Ecto neural progenitor cell (in vitro differentiated cells): ENCODE measurements around the gene ZBTB16.

Experiments
- DNase-seq: peaks from one replicate; pipeline ENCODE4 v3.0.0-alpha.2; 2018; ENCODE audit warnings: low spot score

ZBTB16 gene

DNA sequence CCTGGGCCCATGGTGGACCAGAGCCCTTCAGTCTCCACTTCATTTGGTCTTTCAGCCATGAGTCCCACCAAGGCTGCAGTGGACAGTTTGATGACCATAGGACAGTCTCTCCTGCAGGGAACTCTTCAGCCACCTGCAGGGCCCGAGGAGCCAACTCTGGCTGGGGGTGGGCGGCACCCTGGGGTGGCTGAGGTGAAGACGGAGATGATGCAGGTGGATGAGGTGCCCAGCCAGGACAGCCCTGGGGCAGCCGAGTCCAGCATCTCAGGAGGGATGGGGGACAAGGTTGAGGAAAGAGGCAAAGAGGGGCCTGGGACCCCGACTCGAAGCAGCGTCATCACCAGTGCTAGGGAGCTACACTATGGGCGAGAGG is 4.3 kb downstream of the ZBTB16 start:
- no peak for DNase-seq

DNA sequence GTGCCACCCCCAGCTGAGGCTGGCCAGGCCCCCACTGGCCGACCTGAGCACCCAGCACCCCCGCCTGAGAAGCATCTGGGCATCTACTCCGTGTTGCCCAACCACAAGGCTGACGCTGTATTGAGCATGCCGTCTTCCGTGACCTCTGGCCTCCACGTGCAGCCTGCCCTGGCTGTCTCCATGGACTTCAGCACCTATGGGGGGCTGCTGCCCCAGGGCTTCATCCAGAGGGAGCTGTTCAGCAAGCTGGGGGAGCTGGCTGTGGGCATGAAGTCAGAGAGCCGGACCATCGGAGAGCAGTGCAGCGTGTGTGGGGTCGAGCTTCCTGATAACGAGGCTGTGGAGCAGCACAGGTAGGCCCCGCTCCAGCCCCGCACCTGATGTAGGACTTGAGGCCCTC is 4.7 kb downstream of the ZBTB16 start:
- DNase-seq: no peak

GRCh38 chr11:114065094-114065493 is 5.6 kb downstream of the ZBTB16 start:
- no peak for DNase-seq

DNA sequence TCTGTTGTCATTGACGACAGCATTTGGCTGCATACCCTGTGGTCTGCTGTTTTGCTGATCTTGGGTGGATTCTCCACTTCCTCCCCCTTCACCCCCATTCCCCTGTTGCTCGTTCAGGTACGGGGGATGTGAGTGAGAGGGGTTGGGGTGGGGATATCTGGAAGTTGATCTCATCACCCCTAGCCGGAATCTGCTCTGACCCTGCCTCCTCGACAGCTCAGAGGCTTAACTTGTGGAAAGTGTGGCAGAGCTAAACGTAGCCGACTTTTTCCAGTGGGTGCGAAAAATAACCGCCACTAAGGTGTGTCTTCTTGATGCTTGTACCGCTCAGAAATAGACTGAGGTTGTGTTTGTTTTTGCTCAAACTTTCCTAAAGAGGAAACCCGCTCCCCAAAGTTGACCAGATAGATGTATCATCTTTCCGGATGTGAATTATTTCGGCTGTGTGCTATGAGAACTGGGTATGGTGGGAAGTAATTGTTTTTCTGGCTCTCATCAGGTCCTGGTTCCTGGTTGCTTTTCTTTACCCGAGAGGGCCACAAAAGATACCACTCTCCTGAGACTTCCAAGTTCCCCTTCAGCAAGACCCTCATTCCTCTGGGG is 6.6 kb downstream of the ZBTB16 start:
- no peak for DNase-seq

DNA sequence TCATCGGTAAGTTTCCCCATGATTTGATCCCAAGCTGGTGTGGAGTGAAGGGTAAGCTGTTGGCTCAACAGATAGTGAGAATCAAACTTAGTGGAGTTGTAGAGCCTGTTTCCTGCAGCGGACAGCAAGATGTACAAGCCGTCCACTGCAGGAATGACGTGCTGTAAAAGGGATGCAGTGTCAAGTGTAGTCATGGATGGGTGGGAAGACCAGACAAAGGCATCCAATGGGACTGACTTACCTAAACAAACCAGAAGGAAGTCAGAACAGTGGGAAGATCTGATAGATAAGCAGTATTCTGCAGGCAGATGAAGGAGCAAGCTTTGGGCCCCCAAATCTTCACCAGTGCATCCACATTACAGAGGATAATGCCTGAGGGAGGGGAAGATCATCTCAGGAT is 8.8 kb downstream of the ZBTB16 start:
- DNase-seq: no peak

GRCh38 chr11:114070464-114071139 is 11.1 kb downstream of the ZBTB16 start:
- no peak for DNase-seq

DNA sequence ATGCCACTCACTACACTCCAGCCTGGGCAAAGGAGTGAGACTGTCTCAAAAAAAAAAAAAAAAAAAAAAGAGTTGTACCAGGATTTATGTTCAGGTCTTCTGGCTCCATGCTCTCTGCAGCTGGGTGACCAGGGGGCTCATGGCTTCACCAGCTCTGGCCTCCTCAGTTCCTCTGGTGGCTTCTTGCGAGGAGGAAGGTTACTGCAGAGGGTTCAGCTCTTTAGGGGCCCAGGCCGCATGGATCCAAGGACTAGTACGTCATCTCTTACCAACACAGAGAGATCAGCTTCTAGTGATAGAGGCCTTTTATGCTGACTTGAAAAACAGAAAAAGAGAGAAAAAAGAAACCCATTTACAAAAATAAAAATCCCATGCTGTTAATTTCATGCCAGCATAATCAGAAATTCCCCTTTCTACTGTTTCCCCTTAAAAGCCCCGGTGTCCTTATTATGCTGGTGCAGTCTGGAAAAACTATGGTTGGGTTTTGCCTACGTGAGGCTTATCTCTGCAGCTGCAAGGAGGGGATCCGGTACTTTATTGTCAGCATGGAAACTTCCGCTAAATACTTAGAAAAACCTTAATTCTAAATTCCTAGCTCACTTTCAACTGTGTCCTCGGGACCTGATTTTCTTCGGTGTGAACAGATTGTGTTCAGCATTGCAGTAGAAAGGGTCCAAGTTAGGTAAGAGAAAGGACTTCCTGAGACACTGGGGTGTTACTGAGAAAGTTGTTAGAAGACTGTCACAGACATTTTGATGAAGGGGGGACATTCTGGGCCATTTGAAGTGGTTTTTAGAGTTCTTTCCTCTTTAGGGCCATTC is 13.7 kb downstream of the ZBTB16 start:
- no peak for DNase-seq

DNA sequence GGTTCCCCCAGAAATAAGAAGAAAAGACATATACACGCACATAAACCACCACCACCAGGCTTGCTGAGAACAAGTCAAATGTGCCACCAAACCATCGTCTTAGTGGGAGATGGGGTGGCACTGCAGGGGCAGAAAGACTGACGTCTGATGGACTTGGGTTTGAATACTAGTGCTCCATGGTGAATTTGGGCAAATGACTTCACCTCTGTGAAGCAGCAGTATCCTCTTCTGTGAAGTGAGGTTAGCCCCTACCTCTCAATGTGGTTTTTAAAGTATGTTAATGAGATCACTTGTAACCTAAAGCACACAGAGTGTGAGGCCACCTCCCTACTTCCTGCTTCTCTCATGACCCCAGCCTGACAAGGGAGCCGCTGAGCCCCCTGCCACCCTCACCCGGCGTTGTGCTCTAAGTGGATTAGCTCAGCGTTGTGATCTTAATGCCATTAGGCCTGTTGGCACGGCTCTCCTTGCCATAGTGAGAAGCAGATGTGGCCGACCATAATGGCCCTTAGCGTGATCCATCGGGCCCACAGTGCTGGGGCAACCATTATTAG is 14.4 kb downstream of the ZBTB16 start:
- DNase-seq: no peak

DNA sequence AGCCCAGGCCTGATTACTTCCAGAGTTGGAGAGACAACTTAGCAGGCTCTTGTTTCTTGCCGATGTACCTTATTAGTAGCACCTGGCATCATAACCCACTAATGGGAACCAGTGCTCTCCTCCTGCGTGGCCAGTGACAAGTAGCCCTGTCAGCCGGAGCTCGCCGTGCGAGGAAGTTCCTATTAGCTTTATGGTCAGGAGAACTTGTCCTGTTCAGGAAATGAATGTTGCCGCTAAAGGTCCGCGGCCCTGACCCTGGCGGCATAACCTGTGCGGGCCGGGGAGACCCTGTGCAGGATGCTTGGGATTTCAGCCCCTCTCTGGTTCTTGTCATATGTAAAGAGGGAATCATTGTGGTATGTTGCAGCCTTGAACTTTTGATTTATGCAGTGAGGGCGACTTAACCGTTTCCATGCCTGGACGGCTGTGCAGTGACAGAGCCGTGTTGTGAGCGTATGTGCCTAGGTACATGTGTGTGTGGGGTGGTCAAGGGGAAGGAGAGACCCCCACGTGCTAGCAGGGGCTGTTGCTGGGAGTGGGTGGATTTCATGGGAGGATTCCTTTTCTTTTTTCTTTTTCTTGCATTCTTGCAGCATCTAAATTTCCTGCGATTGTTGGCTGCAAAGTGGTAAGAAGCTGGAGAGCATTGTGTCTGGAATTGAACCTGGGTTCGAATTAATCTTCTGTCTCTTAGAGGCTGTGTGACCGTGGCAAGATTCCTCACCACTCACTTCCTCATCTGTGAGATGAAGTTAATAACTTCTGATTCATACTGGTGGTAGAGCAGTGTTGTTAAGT is 15.2 kb downstream of the ZBTB16 start:
- DNase-seq: no peak

DNA sequence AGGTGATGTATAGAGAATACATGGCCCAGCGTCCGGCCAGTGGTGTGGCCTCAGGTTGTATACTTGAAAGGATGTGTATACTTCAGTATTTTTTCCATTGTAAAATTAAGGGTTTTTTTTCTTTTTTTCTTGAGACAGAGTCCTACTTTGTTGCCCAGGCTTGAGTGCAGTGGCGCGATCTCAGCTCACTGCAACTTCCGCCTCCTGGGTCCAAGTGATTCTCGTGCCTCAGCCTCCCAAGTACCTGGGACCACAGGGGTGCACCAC is 15.8 kb downstream of the ZBTB16 start:
- DNase-seq: no peak

DNA sequence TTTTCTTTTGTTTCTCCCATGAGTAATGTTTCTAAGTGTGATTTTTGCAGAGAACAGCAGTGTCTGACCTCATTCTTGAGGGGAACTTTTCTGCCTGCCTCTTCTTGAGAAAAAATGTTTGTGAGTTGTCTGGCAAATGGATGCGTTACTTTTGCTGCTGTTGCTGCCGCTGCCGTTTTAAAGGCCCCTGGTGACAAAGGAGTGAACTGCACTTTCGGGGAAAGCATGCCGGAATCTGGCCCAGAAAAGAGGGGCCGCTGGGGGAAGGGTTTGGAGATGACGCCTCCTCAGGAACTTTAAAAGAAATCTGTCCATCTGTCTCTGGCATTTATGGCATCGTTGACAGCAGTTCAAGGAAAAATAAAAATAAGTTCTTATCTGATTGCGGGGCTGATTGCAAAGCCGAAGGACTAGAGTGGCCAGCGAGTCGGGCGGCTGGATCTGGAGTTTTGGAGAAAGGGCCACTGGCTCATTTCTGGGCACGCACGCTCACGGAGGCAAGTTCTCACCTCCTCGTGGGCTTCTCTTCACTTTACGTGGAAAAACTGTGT is 16.5 kb downstream of the ZBTB16 start:
- DNase-seq: peak; percentile 72

DNA sequence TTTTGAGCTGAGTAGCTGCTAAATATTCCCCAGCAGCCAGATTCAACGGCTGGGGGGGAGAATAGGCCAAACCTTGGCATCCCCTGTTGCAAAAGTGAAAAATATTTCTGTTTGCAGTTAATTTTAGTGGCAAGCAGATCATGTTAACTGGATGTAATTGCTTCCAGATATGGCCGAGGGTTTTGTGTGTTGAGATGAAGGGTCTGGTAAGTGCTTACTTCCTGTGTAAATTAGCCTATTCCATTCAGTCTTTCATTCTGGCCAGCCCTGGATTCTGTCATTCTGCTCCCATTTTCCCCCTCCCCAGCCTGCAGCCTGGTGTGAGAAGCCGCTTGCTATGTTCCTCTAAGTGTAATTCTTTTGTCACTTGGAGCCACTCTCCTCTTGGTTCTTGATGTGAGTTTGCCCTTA is 17.4 kb downstream of the ZBTB16 start:
- no peak for DNase-seq

GRCh38 chr11:114077482-114078305 is 18.2 kb downstream of the ZBTB16 start:
- DNase-seq: no peak

DNA sequence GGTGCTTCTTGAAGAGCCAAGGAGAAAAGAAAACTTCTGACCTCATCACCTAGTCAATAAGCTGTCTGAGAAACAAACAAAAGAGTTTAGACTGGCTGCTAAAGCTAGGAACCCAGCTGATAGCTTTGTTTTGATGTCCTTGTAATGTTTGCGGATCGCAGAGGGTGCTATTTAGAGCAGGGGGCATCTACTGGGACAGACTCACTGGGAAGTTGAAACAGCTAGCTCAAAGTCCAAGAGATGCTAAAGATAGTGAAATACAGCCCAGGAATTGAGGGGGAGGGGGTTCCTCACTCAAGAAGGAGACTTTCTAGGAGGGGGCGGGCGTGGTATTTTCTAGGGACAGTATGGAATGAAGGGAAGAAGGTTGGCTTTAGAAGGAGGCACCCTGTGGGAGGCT is 18.9 kb downstream of the ZBTB16 start:
- no peak for DNase-seq

GRCh38 chr11:114079511-114080065 is 20.1 kb downstream of the ZBTB16 start:
- DNase-seq: no peak

GRCh38 chr11:114080219-114080618 is 20.7 kb downstream of the ZBTB16 start:
- no peak for DNase-seq

- DNase-seq: no peak
Measured at GRCh38 chr11:114080769-114081168, 21.3 kb downstream of the ZBTB16 start.

DNA sequence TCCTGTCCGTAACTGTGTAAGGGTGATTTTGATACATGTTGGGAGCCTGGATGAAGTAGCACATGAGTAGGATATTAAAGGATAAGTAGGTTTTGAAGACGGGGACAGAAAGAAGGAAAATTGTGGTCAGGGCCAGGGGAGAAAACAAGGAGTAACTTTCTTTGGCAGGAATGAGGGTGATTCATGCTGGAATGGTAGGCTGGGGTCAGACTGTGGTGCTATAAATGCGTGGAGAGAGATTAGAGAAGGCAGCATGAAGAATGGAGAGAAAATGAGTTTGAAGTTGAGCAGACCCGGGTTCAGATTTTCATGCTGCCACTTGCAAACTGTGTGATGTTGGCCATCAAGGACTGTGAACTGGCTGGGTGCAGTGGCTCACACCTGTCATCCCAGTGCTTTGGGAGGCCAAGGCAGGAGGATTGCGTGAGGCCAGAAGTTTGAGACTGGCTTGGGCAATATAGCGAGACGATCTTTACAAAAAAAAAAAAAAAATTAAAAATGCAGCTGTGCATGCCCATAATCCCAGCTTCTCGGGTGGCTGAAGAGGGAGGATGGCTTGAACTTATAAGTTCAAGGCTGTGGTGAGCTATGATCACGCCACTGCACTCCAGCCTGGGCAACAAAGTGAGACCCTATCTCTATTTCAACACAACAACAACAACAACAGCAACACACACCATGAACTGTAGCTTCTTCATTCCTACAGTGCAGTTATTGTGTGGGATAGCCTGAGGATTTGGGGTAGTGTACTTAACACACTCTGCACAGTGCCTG is 22.3 kb downstream of the ZBTB16 start:
- DNase-seq: no peak

DNA sequence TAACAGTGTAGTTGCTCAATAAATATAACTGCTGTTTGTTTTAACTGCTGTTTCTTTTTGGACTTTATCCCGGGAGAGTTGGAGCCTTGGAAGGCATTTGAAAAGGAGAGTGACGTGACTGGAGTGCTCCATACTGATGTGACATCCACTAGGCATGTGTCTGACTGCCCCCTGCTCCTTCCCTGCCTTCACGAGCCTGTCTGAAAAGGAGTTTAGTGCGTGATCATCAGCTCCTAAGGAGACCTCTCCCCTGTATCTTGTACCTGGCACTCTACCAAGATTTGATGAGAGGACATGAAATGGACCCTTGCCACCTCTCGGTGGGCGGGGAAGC is 22.9 kb downstream of the ZBTB16 start:
- DNase-seq: no peak

DNA sequence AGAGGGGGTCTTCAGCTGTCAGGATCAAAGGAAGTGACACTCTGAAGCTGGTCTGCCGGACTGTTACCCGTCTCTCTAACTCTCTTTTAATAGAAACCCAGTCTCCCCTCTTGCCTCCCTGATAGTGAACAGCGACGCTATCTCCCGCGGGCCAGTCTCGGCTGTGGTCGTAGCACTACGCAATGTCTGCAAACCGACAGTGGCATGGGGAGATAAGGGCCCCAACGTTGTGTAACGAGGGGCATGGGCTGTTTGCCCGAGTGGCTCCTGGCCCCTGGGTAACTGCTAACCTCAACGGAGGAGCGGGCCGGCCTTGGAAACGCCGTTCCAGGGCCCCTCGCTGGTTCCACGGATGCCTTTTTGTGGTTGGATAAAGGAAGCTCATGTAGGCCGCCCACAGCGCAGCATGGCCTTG is 23.3 kb downstream of the ZBTB16 start:
- no peak for DNase-seq
